ENCODE results near the gene CCL20.

DNA sequence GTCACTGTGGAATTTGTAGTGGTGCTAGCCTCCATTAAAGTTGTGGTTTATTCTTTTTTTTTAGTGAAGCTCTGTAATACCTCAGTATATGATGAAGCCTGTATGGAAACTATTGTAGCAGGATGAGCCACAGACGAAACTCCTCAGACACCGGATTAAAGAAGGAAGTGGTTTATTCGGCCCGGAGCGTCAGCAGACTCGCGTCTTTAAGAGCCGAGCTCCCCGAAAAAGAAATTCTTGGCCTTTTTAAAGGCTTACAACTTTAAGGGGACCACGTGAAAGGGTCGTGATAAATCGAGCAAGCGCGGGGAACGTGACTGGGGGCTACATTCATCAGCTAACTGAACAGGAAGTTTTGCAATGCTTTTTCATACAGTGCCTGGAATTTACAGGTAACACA, 8.1 kb upstream of the CCL20 start:
- TF ChIP-seq, protein P1, sequence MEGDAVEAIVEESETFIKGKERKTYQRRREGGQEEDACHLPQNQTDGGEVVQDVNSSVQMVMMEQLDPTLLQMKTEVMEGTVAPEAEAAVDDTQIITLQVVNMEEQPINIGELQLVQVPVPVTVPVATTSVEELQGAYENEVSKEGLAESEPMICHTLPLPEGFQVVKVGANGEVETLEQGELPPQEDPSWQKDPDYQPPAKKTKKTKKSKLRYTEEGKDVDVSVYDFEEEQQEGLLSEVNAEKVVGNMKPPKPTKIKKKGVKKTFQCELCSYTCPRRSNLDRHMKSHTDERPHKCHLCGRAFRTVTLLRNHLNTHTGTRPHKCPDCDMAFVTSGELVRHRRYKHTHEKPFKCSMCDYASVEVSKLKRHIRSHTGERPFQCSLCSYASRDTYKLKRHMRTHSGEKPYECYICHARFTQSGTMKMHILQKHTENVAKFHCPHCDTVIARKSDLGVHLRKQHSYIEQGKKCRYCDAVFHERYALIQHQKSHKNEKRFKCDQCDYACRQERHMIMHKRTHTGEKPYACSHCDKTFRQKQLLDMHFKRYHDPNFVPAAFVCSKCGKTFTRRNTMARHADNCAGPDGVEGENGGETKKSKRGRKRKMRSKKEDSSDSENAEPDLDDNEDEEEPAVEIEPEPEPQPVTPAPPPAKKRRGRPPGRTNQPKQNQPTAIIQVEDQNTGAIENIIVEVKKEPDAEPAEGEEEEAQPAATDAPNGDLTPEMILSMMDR (IDR thresholded peaks at IDR 0.05), result no peak
- TF ChIP-seq, protein P2, sequence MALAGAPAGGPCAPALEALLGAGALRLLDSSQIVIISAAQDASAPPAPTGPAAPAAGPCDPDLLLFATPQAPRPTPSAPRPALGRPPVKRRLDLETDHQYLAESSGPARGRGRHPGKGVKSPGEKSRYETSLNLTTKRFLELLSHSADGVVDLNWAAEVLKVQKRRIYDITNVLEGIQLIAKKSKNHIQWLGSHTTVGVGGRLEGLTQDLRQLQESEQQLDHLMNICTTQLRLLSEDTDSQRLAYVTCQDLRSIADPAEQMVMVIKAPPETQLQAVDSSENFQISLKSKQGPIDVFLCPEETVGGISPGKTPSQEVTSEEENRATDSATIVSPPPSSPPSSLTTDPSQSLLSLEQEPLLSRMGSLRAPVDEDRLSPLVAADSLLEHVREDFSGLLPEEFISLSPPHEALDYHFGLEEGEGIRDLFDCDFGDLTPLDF (CRISPR knock-in tag; IDR thresholded peaks at IDR 0.05), result no peak
- TF ChIP-seq, protein P3, sequence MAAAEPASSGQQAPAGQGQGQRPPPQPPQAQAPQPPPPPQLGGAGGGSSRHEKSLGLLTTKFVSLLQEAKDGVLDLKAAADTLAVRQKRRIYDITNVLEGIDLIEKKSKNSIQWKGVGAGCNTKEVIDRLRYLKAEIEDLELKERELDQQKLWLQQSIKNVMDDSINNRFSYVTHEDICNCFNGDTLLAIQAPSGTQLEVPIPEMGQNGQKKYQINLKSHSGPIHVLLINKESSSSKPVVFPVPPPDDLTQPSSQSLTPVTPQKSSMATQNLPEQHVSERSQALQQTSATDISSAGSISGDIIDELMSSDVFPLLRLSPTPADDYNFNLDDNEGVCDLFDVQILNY (CRISPR knock-in tag; IDR thresholded peaks at IDR 0.05), result no peak

All from WTC11 (cell line).